GM19043 (cell line): ENCODE measurements around the gene SLX9.
"Not testable (repeated sequence)": the region's sequence is repeated elsewhere in the genome, so short reads cannot be mapped to it uniquely, and the experiment has no call there.

ENCODE experiments used
- ATAC-seq: cut with Tn5 transposase; IDR thresholded peaks from one replicate; pipeline ENCODE4 v1.9.1; 2021; ENCODE audit warnings: low read depth; ENCODE audit not compliant: unreplicated experiment

Gene SLX9

DNA sequence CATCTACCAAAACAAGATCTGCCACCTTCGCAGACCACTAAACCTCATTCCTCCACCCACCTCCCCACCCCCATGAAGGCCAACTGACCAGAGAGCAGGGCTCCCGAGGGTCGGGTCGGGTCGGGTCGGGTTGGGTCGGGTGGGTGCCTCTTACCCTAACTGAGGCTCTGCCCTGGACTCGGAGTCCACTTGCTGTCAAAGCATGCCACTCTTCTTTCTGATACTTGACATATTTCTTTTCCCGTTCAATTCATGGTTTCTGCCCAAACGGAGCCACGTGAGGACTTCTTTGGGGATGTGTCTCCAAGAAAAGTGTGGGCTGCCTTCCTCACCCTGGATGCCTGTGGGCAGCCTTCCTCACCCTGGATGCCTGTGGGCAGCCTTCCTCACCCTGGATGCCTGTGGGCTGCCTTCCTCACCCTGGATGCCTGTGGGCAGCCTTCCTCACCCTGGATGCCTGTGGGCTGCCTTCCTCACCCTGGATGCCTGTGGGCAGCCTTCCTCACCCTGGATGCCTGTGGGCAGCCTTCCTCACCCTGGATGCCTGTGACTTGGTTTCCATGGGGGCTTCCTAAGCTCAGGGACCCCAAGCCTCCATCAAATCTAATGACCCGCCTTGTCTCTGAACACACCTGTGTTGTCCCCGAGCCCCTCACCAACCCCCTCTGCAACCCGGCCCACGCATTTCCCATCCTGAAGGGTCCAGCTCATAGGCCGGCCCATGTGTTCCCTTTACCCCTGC is 11.2 kb upstream of the SLX9 start:
- not testable (repeated sequence) for ATAC-seq

DNA sequence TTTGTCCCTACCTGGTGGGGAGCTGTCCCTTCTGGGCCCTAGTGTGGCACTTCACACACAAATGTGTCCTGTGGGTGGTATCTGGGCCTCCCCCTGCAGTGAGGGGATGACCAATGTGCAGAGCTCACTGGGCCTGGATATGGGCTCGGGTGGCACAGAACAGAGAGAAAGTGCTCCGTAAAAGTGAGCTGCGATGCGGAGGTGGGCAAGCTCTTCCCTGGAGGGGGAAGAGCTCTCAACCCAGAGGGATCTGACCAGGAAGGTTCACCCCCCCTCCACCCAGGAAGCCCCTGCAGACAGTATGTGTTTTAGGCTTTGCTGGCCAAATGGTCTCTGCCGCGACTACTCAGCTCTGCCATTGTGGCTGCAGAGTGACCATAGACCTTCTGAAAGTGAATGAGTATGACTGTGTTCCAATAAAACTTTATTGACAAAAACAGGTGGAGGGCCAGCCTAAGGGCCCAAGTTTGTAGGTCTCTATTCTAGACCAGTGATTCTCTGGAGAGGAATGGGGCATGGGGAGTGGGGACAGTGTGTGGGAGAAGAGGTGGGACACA is 10.5 kb upstream of the SLX9 start:
- ATAC-seq, result no peak

DNA sequence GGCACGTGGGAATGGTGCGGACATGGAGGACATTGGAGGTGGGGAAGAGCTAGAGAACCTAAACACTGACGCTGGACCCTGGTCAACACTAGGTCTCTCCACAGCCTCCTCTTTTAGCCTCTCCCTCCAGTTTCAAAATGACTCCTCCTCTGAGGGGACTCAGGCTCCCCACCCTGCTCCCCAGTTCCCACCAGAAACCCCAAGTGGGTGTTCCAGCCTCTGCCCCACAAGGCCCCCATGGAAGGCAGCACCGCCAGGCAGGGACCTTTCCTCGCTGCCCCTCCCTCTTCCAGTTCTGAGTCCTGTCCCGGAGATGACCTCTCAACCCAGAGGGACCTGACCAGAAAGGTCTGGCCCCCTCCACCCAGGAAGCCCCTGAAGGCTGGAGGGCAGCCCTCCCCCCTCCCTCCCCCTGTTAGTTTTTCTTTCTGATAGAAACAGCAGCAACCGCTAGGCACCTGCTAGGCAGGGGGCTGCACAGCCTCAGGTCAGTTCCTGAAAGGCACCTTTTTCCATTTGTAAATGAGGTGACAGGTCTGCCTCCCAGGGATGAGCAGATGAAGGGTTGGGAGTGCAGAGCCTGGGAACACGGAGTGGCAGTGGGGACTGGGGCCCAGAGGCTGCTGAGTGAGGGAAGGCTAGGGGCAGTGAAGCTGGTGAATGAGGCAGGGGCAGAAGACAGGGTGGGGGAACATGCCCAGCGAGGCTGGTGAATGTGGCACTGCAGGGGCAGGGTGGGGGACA is 9.9 kb upstream of the SLX9 start:
- ATAC-seq, result no peak

DNA sequence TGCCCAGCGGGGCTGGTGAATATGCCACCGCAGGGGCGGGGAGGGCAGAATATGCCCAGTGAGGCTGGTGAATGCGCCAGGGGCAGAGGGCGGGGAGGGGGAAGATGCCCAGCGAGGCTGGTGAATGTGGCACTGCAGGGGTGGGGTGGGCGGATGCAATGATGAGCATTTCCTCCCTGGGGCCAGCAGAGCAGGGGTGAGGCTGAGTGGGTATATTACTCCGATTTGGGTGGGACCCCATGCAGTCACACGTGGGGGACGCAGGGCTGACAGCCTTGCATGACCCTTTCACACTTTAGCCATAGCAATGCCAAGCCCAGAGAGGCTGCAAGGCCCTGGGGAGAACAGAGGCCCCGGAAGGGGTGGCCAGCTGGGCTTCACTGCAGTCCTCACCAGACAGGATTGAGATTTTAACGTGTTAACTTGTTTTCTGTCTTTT is 9.3 kb upstream of the SLX9 start:
- ATAC-seq, result no peak

DNA sequence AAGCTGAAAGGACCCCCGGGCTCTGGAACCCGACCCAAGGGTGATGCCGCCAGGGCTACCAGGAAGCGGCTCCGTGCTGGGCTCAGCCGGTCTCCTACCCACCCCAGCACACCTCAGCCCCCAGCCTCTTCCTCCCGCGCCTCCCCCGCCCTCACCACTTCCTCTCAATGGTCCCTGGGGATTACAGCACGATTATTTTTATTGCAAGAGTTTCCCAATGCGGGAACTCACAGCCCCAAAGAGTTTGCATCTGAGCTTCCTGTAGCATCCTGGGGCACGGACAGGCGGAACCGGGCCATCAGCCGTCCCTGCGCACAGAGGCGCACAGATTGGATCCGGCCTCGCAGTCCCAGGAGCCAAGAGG is 8.7 kb upstream of the SLX9 start:
- ATAC-seq, result no peak

DNA sequence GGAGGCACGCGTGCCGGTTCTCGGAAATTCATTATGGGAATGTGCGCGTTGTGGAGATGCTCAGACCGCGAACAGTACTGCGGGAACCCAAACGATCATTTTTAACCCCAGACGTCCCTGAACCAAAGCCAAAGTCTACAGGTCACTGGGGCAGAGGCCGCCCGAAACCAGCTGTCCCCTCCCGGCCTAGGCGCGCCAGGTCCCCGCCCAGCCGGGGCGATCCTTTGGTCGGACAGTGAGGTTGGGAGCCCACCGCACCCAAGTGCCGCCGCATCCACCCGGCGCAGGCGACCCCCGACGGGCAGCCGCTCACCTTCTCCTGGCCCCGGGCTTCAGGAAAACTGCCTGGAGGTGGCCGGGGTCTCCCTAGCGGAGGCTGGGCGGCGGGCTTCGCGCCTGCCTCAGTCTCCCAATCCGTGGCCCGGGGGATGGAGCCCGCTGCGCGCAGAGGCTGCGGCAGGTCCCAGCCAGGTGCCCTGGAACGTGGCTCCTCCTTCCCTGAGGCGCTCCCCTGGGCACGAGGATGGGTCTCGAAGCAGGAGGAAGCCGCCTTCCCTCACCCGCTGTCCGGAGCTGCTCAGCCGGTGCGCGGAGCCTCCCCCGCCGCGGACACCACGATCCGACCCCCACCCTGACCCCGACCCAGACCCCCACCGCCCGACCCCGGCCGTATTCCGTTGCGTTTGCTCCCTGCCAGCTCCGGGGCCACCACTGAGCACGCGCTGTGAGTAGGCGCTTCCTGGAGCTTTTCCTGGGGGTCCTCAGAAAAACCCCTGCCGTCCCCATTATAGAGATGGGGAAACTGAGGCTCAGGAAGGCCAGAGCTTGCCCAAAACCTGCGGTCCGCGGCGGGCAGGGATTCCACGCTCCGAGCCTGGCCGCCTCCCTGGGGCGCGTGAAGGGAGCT is 8.1 kb upstream of the SLX9 start:
- no peak for ATAC-seq

DNA sequence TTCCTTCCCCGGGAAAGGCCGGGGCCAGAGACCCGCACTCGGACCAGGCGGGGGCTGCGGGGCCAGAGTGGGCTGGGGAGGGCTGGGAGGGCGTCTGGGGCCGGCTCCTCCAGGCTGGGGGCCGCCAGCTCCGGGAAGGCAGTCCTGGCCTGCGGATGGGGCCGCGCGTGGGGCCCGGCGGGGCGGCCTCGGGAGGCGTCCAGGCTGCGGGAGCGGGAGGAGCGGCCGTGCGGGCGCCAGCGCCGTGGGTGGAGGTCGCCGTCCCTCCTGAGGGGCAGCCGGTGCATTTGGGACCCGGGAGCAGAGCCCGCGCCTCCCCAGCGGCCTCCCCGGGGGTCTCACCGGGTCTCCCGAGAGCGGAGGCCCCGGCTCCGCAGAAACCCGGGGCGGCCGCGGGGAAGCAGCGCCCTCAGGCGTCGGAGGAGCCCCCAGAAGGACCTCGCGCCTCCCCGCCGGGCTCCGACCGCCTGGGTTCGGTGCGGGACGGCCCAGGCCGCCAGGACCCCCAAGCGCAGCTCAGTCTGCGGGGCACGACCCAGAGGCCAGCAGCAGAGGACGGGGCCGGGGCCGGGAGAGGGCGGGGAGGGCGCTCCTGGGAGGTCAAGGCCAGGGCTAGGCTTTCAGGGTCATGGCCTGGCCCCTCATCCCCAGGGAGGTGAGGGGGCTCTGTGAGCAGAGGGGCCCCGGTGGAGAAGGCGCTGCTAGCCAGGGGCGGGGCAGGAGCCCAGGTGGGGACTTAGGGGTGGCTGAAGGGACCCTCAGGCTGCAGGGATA is 7.2 kb upstream of the SLX9 start:
- no peak for ATAC-seq

DNA sequence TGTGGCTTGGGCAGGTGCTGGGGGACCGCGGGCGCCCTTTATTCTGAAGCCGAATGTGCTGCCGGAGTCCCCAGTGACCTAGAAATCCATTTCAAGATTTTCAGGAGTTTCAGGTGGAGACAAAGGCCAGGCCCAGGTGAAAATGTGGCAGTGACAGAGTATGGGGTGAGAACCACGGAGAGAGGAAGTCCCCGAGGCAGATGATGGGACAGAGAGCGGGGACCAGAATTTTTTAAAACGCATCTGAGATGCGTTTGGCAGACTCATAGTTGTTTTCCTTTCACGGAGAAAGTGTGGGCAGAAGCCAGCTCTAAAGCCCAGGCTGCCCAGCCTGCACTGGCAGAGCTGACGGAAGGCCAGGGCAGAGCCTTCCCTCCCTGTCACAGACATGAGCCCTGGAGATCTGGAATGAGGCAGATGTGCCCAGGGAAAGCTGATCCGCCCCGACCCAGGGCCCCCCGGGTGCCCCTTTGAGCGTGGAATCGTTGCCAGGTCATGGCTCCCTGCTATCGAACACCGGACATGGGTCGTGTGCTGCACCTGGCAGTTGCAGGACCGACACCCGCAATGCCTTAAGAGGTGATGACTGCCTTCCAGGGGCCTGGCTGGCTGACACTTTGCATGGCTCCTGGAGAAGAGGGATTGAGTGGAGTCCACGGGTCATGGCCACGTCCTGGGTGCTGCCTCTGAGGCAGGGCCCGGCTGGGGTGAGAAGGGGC is 6.5 kb upstream of the SLX9 start:
- ATAC-seq, result no peak

DNA sequence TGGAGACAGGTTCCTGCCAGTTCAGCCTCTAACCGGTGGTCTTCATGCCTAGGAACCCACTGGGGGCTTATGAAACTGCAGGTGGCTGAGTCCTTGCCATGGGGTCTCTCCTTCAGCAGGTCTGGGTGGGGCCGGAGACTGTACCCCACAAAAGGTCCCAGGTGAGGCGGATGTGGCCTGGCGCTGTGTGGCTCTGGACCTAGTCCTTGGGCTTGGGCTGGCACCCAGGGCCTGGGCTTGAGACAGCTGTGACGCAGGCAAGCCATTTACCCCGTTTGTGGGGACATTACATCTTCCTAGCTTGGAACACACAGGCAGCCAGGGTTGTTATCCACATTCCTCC is 5.9 kb upstream of the SLX9 start:
- ATAC-seq, result no peak

DNA sequence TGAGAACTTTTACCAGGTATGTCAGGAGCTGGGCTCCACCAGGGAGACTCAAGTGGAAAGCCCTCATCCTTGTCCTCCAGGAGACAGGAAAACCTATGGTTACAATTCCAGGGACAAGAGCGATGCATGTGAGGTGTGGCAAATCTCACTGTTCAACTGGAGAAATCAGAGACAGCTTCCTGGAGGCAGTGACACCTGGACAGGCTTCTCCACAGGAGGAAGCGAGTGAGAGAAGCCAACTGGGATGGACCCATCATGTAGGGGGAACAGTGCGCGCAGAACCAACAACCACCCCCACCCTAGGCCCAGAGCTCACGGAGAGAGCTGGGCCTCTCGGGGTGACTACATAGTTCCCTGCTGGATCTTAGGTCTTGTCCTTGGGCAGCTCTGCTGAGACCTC is 5.6 kb upstream of the SLX9 start:
- no peak for ATAC-seq

DNA sequence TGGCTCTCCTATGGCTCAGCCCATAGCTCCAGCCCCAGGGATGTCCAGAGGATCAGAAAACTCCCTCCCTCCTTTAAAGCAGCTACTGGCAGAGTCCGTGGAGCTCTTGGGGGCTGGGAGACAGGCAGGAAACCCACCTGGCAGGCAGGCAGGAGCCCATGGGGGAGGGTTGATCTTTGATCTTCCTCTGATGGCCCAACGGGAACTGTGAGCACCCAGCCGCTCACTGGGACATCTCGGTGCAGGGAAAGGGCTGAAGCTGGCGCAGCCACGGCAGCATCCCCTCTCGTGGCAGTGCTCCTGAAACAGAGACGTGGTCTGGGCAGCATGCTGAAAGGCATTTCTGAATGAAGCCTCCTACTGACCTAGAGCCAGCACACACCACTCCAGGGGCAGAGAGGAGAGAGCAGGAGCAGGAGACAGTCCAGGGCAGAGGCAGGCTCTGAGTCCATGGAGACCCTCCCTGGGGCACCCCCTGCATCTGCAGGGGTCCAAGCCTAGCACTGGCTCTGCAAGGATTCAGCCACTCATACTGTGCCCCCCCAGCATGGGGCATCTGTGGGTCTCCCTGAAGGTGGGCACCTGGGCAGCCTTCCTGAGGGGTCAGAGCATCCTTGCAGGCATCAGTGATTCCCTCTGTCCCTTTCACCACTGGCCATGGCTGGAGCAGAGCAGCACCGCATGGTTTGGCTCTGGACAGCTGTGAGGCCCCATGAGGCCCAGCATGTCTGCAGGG is 4.9 kb upstream of the SLX9 start:
- no peak for ATAC-seq

DNA sequence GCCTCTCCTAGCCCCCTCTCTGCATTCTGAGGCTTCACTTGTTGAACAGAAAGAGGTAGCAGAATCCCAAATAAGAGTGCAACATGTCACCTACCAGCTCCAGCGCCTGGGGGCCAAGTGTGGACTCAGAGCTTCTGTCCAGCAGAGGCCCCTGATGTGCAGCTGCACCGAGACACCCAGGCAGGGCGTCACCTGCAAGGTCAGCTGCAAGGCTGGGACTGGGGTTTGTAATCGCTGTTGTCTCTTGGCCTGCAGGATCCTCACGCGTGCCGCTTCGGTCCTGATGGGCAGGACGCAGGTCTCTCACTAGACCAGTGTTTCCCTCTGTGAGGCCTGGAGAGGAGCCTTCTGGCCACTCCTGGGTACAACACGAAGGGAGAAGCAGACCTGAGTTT is 4.3 kb upstream of the SLX9 start:
- ATAC-seq, result no peak

DNA sequence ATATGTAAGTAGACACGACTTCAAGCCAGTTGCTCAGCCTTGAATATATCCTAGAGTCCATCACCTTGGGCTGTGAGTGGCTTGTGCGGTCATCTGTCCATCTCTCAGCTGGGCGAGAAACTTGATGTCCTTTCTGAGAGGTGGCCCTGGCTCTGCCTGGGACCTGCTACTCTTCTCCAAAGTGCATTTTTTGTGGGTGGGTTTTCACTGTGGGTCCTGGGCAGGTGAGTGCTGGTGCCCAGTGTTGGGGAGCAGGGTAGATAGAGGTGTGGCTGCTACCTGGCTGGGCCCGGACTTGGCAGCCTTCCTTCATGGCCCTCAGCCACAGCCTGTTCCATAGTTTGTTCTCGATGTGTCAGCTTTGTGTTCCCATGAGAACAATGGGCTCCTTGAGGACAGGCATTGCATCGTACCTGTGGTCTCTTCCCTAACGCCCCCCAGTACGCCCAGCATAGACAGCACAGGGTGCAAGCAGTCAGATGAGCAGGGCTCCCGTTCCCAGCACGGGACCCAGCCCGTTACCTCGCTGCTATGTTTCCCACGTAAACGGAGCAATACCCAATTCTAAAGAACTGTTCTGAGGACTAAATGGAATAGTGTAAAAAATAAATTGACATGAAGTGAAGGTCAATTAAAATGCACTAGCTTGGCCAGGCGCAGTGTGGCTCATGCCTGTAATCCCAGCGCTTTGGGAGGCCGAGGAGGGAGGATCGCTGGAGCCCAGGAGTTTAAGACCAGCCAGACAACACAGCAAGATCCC is 877 bp upstream of the SLX9 start:
- ATAC-seq, result no peak

DNA sequence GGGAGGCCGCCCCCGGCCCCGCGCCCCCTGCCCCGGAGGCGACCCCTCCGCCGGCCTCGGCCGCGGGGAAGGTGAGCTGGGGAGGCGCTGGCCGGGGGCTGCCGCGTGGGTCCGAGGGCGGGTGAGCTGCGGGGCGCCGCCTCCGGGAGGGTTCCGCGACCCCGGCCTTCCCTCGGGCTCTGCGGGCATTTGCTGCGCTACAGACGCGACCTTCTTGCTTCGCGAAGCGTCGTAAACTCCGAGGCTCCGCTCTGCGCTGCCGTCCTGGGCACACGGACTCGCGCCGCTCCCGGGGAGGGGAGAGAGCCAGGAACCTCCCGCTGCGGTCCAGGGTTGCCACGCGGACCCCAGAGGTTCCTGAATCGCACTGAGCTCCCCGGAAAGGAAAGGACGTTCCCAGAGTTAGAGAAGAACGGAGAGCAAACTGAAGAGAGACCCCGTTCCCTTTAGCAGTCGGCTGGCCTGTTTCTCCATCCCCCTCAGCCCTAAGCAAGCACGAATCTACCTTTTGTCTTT is 345 bp downstream of the SLX9 start:
- ATAC-seq, result no peak

DNA sequence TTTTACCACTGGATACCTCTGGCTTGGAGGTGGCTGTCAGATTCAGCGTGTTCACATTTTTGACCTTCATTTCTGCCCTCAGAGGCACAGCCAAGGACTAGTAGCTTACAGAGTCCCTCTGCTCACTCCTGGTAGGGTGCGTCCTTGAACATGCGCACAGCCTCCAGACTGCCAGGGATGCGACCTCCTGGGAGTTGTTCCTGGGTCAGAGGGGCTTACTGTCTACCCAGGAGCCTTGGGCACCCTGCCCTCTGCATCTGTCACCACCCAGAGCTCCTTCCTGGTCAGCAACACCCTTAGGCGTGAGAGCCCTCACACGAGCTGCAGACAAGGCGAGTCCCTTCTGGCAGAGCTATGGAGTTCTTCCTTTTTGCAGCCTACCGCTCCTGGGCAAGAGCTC is 1.7 kb downstream of the SLX9 start:
- no peak for ATAC-seq

DNA sequence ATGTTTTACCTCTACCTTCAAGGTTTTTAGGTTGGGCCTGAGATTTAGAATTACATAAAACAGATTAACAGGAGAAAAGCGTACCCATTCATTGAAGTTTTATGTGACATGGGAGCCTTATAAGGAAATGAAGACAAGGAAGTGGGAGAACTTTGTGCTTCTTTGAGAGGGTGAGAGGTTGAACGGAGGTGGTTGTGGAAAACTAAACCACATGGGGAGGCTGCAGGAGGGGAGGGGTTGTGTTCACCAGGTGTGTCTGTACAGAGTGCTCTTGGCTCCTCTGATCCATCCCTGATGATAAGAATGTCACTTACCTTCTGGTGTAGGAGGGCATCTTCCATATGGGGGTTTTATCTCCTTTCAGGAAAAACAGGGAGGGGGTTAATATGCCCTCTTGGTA is 2.7 kb downstream of the SLX9 start:
- no peak for ATAC-seq

DNA sequence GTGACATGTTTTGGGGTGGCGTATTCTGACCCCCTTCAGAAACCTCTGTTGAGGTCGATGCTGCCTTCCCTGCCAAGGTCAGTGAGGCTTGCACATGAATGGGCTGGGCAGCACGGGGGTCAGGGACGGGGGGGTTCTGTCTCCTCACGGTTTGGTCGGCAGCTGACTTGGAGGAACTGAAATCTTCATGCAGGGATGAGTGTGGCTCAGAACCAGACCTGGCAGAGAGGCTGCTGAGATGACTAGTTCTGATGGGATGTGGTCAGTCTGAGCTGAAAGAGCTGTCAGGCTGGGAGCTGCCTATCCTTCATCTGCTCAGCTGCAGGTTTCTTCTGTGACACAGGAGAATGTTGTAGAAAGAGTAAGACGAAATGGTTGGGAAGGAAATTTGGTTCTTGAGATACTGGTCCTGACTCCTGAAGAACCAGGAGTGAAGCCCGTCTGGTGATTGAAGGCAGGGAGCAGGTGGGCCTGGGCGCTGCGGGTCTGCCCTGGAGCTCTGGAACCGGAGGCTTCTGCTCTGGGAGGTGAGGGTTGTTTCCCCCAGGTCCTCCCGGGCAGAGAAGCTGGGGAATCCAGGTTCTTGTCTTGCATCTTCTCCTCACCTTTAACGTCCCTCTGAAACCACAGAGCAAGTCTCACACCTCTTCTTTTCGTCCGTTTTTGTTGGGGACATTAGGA is 3.3 kb downstream of the SLX9 start:
- no peak for ATAC-seq
